ENCODE results near the gene PTPDC1. TPM values are rescaled to one million over a fixed set of nuclear protein-coding genes. Genes with fewer than 3 reads are reported as not detected.
A peak's percentile ranks its signal among the peaks of the same experiment; 100 is the strongest.

PTPDC1 gene
- total RNA-seq, 4 donors from 2014 or later = 10.6 to 33.6 (median 21.6) TPM

DNA sequence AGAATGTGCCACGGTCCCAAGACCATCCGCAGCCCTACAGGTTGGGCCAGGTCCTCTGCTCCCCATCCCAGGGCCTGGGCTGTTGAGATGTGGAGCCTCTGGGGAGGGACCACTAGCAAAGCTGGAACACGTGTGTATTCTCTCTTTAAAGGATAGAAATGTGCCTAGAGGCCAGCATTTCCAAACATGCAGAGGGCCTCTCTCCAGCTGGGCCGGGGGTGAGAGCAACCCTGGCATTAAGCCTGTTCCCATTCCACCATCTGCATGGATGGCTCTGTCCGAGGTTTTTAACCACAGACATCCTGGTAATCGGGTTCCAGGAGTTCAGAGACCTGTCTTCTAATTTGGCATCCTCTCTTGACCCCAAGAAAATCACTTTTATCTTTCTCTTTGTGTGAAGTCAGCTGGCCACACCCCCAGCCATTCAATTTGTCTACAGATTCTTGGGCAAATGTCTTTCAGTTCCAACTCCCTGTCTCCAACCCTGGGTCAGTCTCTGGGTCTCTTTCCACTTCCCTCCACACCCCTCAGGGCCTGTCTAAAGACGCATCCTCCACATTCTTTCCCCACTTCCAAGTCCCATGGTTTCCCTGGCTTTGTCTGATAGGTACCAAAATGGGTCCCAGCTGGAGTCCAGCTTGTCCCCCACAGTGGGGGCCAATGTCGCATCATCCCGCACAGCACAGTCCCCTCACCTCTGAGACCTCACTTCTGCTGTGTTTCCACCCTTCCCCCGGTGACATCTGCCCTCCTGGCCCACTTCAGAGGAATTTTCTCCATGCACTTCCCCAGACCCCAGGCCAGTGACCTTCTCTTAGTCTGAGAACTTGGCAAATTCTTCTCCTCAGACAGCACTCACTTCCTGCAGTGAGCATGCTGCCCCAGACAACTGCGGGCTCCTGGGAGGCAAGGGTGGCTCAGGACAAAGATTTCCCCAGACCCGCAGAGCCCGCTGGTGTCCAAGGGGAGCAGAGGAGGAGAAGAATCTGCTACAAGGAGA lies 56.8 kb downstream of the PTPDC1 start:
- no peak for ATAC-seq
- TF ChIP-seq, protein P1, sequence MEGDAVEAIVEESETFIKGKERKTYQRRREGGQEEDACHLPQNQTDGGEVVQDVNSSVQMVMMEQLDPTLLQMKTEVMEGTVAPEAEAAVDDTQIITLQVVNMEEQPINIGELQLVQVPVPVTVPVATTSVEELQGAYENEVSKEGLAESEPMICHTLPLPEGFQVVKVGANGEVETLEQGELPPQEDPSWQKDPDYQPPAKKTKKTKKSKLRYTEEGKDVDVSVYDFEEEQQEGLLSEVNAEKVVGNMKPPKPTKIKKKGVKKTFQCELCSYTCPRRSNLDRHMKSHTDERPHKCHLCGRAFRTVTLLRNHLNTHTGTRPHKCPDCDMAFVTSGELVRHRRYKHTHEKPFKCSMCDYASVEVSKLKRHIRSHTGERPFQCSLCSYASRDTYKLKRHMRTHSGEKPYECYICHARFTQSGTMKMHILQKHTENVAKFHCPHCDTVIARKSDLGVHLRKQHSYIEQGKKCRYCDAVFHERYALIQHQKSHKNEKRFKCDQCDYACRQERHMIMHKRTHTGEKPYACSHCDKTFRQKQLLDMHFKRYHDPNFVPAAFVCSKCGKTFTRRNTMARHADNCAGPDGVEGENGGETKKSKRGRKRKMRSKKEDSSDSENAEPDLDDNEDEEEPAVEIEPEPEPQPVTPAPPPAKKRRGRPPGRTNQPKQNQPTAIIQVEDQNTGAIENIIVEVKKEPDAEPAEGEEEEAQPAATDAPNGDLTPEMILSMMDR (IDR thresholded peaks at IDR 0.05) = no peak
- TF ChIP-seq POLR2A (IDR thresholded peaks at IDR 0.05) = no peak
- TF ChIP-seq EP300 (IDR thresholded peaks at IDR 0.05) = no peak
- TF ChIP-seq POLR2AphosphoS5 (IDR thresholded peaks at IDR 0.05) = no peak

DNA sequence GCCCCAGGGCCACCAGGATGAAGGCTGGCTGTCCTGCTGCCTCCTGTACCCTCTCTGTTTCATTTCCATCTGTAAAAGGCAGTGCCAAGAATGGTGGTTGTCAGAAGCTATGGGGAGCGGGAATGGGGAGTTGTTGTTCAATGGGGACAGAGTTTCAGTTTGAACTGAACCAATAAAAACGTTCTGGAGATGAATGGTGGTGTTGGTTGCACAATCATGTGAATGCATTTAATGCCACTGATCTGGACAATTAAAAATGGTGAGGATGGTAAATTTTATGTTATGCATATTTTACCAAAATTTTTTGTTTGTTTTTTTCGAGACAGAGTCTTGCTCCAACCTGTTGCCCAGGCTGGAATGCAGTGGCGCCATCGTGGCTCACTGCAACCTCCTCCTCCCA lies 58.1 kb downstream of the PTPDC1 start:
- H3K36me3 ChIP-seq = no peaks in the 10 kb centered on the region
- H3K27ac ChIP-seq = peak overlapping the region in 1 of 4 donors; percentile 89
- H3K9me3 ChIP-seq = no peaks in the 10 kb centered on the region
- ATAC-seq = no peak
- no peak for TF ChIP-seq EP300 (IDR thresholded peaks at IDR 0.05)
- no peak for TF ChIP-seq POLR2AphosphoS5 (IDR thresholded peaks at IDR 0.05)
- TF ChIP-seq, protein P1 (IDR thresholded peaks at IDR 0.05) = no peak
- no peak for TF ChIP-seq POLR2A (IDR thresholded peaks at IDR 0.05)
- 94 to 95% methylated on average over 4 to 5 of the region's 5 CpGs for WGBS, 2 donors (ENCODE audit: low coverage in 1 of 2)
- H3K4me1 ChIP-seq = peaks cover 14 to 57% (median 17%) of the 10 kb centered on the region in 3 donors
- no peak overlapping the region for H3K4me3 ChIP-seq
- no peaks in the 10 kb centered on the region for H3K27me3 ChIP-seq

More for the DNA sequence above, 56.8 kb downstream of the PTPDC1 start:
- Histone ChIP-seq H3K27ac (peak overlapping the region; percentile 89 to 99 (median 92)), H3K27me3 (no peaks in the 10 kb centered on the region), H3K36me3 (no peaks in the 10 kb centered on the region), H3K9me3 (no peaks in the 10 kb centered on the region), H3K4me1 (peaks cover 14 to 65% (median 17%) of the 10 kb centered on the region in 3 donors), H3K4me3 (no peak overlapping the region)
- WGBS, 2 donors (ENCODE audit: low coverage in 1 of 2) = 69 to 87% methylated on average over 5 to 6 of the region's 13 CpGs

DNA sequence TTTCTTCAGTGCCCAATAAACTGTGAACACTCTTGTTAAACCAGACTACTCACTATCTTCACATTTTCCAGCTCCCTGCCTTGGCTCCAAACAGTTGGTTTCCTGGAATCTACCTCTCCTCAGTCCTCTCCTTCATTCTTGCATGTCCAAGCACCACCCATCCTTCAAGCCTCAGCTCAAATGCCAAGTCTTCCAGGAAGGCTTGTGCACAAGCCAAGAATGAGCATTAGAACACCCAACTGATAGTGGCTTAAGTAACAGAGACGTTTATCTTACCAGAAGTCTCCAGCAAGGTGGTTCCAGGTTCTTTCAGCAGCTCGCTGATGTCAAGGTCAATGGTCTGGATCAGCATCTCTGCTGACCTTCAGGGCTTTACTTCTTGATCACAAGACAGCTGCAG lies 60.1 kb downstream of the PTPDC1 start:
- Histone ChIP-seq H3K9me3 (no peaks in the 10 kb centered on the region), H3K27ac (peak overlapping the region in 2 of 4 donors; percentile 22 to 32), H3K4me1 (peaks cover 6 to 38% (median 13%) of the 10 kb centered on the region in 3 donors), H3K4me3 (no peak overlapping the region), H3K36me3 (no peaks in the 10 kb centered on the region), H3K27me3 (no peaks in the 10 kb centered on the region)
- WGBS, 2 donors (ENCODE audit: low coverage in 1 of 2) = 9 to 38% methylated on average over 1 to 2 of the region's 2 CpGs
- no peak for ATAC-seq
- peak; percentile 85 for TF ChIP-seq POLR2AphosphoS5 (IDR thresholded peaks at IDR 0.05)
- TF ChIP-seq, protein P1 (IDR thresholded peaks at IDR 0.05) = no peak

DNA sequence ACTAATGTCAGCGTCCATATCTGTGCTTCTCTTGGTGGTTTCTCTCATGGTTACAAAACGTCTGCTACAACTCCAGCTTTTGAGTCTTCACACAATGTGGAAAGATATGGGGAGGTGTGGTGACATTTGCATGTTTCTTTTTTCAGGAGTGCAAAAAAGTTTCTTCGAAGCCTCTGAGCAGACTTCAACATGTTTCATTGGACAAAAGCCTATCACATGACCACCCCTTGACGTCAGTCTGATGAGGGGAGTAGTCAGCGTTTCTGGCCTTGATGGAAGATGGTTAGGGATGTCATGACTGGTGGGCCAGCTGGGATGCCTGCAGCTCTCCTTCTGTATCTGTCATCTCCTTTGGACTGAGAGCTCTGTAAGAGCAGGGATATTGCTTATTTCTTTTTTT lies 61.4 kb downstream of the PTPDC1 start:
- TF ChIP-seq EP300 (IDR thresholded peaks at IDR 0.05) (no peak), POLR2A (IDR thresholded peaks at IDR 0.05) (no peak)
- TF ChIP-seq, protein P1 (IDR thresholded peaks at IDR 0.05) = no peak
- WGBS, 2 donors (ENCODE audit: low coverage in 1 of 2) = 56 to 74% methylated on average over 4 of the region's 5 CpGs
- no peak for ATAC-seq

More for the DNA sequence above, 61.4 kb downstream of the PTPDC1 start:
- no peak overlapping the region for H3K4me3 ChIP-seq
- H3K36me3 ChIP-seq = no peaks in the 10 kb centered on the region
- no peak overlapping the region for H3K27ac ChIP-seq
- peaks cover 3 to 27% (median 6%) of the 10 kb centered on the region in 3 donors for H3K4me1 ChIP-seq
- no peaks in the 10 kb centered on the region for H3K27me3 ChIP-seq
- no peaks in the 10 kb centered on the region for H3K9me3 ChIP-seq

All from gastroesophageal sphincter (tissue), 4 donors.